NK-92 treated with Interleukin-12 subunit alpha and Interleukin-12 subunit beta, amount 100 ng/mL, for 24 hours (cell line): ENCODE measurements around the gene NEURL1B.
"Not testable (repeated sequence)": the region's sequence is repeated elsewhere in the genome, so short reads cannot be mapped to it uniquely, and the experiment has no call there.

Experiments
- DNase-seq: peaks from one replicate; lab custom pipeline; 2025; lab: John Stamatoyannopoulos, UW

The NEURL1B gene

DNA sequence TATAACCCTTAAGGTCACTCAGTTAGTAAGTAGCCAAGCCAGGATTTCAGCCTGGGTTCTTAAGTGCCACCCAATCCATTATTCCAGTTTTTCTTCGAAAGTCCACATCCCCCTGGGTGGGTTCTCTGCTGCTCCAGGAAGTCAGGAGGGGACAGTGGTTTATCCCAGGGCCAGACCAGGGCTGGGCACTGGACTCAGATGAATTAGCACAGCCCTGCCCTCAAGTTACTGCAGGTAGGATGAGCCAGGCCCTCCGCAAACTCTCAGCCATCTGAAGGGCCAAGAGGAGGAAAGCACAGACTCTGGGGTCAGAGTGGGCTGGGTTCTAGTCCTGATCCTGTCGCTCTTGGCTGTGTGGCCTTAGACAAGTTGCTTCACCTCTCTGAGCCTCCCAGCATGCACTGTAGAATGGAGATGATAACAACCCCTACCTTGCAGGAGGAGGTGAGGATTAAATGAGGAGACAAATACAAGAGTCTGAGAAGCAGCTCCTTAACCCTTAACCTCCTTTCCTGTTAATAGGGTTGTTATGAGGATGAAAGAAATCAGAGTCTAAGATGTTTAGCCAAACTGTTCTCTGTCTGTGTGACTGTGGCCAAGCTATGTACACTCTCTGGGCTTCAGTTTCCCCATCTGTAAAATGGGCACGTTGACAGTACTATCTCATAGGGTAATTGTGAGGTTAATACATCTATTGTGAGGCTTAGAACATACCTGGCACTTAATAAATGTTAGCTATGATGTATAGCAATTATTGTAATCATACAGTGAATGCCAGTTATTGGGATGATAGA, 6.8 kb upstream of the NEURL1B start:
- DNase-seq, result no peak

DNA sequence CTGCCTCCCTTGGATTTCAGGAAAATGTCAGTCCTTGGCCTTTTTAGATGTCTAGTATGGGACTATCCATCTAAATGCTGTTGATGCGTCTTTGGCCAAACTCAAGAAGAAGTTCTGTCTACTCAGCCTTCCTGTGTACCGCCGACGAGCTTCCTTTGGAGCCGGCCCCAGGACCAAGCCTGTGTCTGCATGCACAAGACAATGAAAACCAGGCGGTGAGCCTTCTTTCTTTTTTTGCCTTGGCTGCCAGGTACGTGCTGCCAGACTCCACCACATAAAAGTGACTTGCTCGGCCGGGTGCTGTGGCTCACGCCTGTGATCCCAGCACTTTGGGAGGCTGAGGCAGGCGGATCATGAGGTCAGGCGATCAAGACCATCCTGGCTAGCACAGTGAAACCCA, 6.0 kb upstream of the NEURL1B start:
- DNase-seq, result no peak

DNA sequence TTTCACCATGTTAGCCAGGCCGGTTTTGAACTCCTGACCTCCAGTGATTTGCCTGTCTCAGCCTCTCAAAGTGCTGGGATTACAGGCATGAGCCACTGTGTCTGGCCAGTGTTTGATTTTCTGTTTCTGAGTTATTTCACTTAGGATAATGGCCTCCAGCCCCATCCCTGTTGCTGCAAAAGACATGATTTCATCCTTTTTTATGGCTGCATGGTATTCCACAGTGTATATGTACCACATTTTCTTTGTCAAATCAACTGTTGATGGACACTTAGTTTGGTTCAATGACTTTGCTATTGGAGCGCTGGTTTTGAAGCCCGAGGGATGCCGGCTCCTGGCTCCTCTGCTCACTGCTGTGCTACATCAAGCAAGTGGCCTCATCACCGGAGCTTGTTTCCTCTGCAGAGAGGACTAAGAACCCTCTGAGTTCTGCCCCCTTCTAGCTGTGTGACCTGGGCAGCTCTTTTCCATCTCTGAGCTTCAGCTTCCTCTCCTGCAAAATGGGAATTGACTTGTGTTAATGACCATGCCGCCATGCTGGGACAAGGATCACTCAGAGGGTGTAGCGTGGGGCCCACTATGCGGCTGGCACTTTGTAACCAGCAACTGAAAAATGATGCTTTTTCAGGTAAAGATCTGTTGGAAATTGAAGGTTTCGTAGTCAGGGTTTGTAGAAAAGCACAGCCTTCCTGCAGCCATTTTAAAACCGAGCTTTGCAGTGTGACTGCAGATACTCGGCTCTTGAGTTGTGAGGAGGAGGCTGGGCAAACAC, 4.6 kb upstream of the NEURL1B start:
- DNase-seq, result no peak

DNA sequence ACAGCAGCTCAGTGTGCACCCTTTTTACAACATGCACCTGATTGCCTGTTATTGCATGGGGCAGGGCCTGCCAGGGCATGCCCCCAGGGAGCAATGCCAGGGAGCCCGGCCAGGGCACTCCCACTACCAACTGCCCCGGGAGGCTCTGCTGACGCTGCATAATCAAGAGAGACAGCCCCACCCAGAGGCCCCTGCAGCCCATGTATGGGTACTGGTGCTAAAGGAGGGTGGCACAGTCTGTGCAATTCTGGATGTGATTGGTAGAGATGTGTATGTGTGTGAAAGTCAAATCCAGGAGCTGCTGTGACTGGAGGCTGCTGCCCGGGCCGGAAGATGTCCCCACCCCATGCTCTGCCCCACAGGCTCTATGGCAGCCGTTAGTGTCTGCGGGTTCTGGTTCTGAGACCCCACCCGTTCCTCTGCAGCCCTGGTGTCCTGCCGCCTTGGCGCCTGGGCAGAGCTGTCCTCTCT, 3.9 kb upstream of the NEURL1B start:
- no peak for DNase-seq

DNA sequence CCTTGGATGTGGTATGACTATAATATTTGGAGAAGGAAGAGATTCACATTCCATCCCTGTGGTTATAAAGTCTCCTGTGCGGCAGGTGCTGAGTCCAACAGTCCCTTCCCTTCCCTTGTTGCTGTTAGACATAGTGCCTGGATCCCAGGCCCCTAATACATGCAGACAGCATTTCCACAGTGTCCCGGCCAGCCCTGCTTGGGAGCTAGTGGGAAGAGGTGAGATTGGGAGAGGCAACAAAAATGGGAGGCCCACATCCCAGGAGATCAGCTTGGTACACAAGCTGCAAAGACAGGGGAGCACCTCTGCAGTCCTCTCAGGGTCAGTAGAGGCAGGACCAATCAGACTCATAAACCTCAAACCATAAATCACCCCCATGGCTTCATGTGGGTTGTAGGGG, 3.3 kb upstream of the NEURL1B start:
- DNase-seq, result no peak

DNA sequence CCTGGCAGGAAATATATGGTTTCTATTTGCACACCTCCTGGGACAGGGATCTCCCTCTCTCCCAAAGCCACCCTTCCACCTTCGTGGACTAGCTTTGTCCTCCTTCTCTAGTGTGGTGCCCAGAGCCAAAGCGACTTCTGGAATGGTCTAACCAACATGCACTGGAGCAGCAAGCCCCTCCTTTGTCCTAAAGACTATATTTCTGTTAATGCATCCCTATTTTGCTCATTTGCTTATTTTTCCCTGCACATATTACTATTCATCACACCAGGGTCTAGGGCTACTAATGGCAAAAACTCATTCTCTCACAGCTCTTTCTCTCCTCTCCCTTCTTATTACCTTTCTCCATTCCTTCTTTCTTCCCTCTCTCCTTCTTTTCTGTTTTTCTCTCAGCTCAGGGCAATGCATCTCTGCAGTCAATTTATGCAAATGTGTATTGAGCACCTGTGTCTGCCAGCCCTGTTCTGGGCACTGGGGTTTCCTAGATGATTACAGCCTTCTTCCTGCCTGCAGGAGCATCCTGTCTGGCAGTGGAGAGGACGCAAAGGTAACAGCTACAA, 2.8 kb upstream of the NEURL1B start:
- DNase-seq, result no peak

DNA sequence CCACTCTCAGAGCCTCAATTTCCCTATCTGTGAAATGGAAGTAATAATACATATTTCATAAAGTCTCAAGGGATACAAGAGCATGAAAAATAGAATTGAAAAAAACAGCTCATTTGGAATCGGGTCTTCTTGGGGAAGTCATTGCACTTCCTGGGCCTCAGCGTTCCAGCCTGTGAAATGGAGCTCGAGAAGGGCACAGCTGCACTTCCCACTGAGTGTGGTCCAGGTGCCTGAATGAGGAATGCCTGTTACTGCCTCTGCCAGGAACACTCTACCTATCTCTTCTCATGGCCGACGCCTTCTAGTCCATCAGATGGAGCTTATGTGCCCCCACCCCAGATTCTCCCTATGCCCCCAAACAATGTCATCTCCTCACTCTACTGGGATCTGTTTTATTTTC, 924 bp upstream of the NEURL1B start:
- DNase-seq, result no peak

DNA sequence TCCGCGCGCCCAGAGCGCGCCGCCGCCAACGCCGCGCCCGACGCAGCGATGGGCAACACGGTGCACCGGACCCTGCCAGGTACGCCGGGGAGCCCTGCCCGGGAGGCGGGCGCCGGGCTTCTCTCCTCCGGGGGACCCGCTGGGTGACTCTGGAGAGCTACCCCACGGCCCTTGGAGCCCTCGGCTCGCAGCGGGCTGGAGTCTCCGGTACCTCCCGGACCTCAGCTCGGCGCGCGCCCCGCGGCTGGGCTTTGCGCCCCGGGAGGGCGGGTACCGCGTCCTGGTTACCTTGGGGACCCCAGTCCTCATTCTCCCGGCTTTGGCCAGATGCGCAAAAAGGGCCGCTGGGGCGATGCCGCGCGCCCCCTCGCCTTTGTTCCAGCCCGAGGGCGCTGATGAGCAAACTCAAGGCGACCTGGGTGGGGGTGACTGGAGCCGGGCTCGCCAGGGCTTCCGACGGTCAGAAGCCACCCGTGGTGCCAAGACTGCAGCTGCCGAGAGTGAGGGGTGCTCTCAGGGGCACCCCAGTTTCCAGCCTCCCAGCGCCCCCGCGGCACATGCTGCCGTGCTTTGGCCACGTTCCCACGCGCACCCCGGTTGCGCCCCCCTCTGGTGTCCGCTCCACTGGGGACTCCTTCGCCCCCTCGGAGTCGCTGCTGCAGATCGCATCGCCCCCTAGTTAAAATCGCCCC, 442 bp downstream of the NEURL1B start:
- DNase-seq, result no peak

DNA sequence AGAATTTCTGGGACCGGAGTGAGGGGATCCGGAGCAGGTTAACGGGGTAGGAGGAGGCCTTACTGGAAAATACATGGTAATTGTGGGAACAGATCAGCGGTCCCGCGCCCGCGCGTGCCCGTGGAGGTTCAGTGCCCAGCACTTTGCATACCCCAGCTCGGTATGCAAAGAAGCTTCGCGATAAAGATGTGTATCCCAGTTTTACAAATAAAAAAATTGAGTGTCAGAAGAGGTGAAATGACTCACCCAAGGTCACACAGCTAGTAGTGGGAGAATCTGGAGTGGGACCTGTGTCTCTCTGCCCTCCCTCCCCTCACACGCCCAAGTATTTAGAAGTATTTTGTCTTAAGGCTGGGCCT, 967 bp downstream of the NEURL1B start:
- no peak for DNase-seq

DNA sequence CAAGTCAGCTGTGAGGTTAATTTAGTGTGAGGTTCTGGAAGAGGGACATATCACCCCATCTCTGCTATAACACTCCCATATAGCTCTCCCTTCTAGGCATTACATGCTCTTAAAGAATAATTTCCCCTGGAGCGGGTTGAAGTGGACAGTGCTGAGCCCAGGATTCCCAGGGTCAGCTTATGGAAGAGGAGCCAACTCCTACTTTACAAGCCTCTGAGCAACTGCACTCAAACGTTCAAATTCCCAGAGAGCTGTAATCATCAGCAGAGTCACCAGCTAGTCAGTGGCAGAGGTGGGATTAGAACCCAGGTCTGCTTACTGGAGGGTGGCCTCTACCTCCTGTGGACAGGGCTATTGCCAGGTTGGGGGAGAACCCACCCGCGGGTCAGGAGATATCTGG, 1.4 kb downstream of the NEURL1B start:
- DNase-seq, result no peak

DNA sequence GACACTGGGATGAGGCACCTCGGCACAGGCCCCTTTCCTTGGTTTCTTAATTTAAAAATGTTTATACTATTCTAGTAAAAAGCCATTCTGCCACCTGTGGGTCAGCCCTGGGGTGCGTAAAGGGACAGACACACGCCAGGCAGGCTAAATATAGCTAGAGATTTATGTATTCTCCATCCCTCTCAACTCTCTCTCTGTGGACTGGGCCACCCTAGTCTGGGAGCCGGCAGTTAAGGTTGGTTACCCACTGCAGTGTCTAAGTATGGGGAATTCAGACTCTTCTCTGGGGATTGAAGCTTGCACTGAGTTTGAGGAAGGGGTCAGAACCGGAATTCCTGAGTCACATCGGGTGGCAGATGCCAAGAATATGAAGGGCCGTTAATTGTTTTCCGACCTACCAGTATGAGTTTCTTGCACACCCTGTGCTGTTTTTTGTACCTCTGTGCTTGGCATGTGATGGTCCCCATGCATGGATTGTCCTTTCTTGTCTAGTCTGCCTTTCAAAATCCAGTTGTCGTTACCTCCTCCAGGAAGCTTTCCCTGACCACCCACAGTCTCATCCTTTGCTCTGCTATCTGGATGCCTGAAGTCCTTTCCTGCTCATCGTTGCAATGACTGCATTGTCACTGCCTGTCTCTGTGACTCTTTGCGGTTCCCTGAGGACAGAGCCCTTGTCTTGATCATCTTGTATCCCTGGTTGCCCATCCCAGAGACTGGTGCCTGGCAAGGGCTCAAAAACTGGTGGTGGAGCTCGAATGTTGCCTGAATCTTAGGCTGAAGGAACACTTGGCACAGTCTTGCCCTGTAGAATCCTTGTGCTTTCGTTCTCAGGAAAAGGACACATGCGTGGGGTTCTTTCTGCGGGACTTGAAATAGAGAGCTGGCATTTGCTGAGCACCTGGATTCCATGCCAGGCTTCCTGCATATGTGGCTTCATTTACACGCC, 2.1 kb downstream of the NEURL1B start:
- no peak for DNase-seq

DNA sequence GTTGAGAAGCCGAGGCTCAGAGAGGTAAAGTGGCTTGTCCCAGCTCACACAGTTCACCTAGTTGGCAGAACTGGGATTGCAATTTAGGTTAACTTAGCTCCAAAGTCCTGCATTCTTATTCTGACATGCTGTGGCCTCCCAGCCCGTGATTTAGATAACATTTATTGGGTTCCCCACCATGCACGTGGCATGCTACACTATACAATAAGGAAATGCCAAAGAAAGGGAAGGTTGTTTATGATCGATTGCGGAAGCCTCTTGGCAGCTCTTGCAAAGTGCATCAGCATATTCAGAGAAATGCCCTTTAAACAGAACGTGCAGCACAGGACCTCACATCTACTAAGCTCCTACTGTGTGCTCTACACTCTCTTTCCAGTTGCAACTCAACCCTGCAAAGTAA, 3.2 kb downstream of the NEURL1B start:
- no peak for DNase-seq

DNA sequence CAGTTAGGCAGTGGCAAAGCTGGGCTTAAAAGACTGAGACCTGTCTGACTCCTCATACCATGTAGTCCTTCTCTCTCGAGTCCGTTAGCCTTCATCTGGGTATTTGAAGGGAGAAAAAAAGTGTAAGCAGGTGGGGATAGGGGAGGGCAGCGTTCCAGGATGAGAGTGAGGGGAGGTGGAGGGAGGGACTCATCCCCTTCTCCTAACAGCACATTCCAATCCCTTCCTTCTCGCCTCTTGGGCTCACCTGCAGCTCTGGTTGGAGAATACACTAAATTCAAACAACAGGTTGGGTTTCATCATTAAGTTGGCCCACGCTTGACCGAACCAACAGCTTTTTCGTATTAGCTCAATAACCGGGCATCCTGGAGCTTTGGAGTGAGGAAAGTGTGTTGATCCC, 3.6 kb downstream of the NEURL1B start:
- DNase-seq, result no peak

DNA sequence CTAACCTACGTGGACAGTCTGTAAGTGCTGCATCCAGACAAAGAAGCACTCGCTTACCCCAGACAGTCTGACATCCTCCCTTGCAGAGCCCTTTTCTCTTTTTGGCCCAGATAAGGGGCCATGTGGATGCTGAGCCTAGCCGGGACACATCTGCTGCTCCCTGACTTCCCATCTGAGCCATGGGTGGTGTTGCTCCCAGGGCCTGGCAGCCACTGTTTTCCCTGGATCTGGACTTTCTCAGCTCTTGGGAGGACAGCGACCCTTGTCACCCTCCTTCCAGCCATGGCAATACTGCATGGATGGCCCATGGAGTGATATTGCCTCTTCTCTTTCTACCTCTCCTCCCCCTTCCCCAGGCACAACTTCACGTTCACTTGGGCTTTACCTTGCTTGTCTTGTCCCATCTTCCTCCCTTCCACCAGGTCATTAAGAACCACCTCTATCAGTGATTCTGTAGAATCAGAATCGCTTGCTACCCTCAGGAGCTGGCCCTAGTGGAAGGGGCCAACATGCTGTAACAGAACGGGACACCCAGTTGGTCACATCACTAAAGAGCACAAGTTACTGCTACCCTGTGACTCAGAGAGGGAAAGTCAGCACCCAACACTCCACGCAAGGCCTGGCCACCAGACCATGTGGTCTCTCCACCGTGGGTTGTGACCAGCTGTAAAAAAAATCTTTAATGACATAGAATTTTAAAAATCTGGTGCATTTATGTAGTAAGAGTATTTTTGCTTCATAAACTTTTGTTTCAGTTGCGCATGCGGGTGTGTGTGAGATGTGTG, 4.4 kb downstream of the NEURL1B start:
- DNase-seq, result no peak

DNA sequence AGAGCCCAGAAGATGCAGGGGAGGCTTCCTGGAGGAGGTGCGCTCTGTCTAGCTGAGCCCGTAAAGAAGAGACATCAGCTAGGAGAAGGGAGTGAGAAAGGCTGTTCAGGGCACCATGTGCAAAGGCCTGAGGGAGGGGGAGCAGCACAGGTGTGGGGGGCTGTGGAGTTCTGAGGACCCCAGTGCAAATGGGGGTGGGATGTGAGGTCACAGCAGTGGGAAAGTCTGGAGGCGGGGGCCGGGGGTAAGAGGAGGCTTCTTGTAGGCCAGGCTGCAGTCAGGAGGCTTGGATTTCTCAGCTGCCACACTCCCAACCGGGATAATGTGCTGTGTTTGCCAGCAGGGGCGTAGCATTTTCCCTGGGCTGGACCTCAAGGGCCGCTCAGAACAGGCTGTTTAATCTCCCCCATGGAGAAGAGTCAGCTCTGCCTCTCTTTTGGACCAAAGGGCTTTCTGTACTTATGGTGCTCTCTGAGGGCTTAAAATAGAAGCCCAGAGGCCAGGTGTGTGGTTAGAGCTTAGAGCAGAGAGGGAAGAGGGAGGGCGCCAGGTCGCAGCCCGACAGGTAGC, 5.7 kb downstream of the NEURL1B start:
- DNase-seq, result no peak

DNA sequence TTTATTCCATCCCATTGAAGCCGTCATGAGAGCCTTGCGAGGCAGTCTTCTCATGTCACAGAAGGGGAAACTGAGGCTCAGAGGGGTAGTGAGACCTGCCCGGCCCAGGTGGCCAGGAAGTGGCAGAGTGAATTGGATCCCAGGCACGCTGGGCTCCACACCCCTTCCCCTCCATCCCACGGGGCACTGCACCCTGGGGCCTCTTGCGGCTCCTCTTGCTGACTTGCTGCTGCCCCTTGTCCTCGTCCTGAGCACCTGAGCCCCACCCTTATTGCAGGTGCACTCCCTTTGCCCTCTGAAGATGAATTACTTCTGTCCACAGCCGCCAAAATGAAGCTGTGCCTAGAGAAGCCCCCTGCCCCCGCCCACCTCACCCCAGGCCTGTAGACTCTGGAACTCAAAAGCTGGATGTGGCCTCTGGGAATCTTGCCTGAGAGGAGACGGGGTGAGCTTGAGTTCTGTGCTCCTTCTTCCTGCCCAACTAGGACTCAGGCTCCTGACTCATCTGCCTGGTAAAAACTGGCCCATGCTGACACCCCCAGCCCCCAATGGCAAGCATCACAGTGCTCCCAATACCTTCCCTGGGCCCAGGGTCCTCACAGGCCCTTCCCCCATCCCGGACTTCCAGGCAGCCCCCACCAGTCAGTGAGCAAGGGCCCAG, 6.4 kb downstream of the NEURL1B start:
- no peak for DNase-seq

DNA sequence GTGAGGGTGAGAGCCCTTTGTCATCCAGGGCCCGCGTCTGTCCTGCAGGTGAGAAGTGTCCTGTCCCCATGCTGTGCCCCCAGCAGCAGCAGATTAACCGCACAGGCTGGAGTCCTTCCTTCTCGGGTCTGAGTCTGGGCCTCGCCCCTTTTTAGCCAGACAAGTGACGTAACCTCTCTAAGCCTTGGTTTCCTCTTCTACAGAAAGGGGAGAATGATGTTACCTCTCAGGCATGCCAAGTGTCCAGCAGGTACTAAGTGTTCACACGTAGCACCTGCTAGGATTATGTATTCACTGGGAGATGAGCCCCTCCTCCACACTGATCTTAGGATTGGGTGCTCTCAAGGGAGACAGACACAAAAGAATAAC, 6.9 kb downstream of the NEURL1B start:
- DNase-seq, result no peak

DNA sequence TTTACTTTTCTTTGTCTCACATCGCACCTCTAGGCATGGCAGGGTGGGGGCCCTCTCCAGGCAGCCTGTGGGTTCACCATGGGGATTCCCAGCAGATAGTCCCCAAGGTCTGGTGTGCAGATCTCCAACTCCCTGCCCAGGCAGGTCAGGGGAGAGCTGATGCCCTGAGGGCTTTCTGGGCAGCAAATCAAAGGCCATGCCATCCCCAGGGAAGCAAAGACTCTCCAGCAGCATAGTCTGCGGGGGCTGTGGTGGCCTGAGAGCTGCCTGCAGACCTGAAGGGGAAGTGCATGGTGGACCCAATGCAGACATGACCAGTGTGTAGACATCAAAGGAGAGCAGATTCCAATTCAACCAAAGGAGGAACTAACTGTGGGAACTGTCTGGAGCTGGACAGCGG, 7.7 kb downstream of the NEURL1B start:
- DNase-seq, result no peak

DNA sequence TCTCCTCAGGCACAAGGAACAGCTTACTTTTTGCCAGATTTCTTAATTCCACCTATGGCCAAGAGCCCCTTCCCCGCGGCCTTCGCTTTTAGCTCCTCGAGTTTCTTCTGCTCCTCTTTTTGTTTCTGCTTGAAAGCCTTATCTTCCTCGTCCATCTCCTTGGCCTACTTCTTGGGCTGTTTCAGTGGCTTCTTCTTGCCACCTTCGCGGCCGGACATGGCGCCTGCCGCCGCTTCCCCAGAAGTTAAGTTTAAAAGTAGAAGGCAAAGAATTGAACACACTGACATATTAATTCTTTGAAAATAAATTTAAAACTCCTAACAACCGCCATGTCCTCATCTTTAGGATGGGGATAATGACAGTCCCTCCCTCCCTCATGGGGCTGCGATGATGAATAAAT, 15.4 kb downstream of the NEURL1B start:
- not testable (repeated sequence) for DNase-seq
